Kidney (tissue), 14 donors: ENCODE results near the gene PCID2. TPM values are rescaled to one million over a fixed set of nuclear protein-coding genes. Genes with fewer than 3 reads are reported as not detected.

Experiments
- DNase-seq, 5 donors: peaks; one replicate each; pipeline ENCODE4 v3.0.0-alpha.2; 2013 to 2020
- FAIRE-seq: peaks from 2 replicates; lab custom pipeline; 2012; peaks lifted over from hg19 to GRCh38; lab: Jason Lieb, UNC
- H3K27ac ChIP-seq, 2 donors: one replicate each; pipeline ENCODE4 v1.7.0; 2013; ENCODE audit warnings: low read depth in 2 of 2, low read length in 2 of 2, inconsistent platforms in 1 of 2
- H3K27me3 ChIP-seq: one replicate; pipeline ENCODE4 v1.7.1; 2013; ENCODE audit warnings: low read length, inconsistent platforms; ENCODE audit not compliant: control insufficient read depth, insufficient read depth
- H3K36me3 ChIP-seq, 3 donors: one replicate each; pipeline versions ENCODE4 v1.7.0 to v1.7.1; 2013; ENCODE audit warnings: low read length in 3 of 3, control low read depth in 1 of 3, inconsistent platforms in 1 of 3; ENCODE audit not compliant: insufficient read depth in 3 of 3, control insufficient read depth in 2 of 3
- H3K4me1 ChIP-seq, 3 donors: one replicate each; pipeline versions ENCODE4 v1.7.0 to v1.7.1; 2013; ENCODE audit warnings: low read length in 3 of 3, inconsistent platforms in 1 of 3, low read depth in 1 of 3; ENCODE audit not compliant: control insufficient read depth in 2 of 3, insufficient read depth in 2 of 3
- H3K4me3 ChIP-seq, 3 donors: one replicate each; pipeline versions ENCODE4 v1.7.0 to v1.8.1; 2013; ENCODE audit warnings: low read length in 3 of 3, control low read depth in 1 of 3, inconsistent platforms in 1 of 3
- H3K9ac ChIP-seq, 3 donors: one replicate each; pipeline versions ENCODE4 v1.7.0 to v1.7.1; 2013; ENCODE audit warnings: low read length in 3 of 3, control low read depth in 1 of 3, inconsistent platforms in 1 of 3
- H3K9me3 ChIP-seq, 3 donors: one replicate each; pipeline versions ENCODE4 v1.7.0 to v1.7.1; 2013; ENCODE audit warnings: low read length in 3 of 3, control low read depth in 1 of 3, inconsistent platforms in 1 of 3; ENCODE audit not compliant: control insufficient read depth in 2 of 3, insufficient read depth in 1 of 3
- intact Hi-C: fragments of 100-400 bp; cut with DNase I; formaldehyde crosslinking; loops from one replicate; pipeline ENCODE4 v1.11.1; 2022
- polyA plus RNA-seq: library from polyadenylated mRNA; stranded (reverse); fragments of 350-450 nt; fragmentation: Illumina TruSeq; extraction: RNeasy Lipid Tissue Mini Kit (QIAGEN cat#74804); gene quantifications from one replicate; pipeline ENCODE4 v1.2.3, GENCODE V29; 2014; ENCODE audit warnings: low read depth, low replicate concordance; ENCODE audit not compliant: insufficient read depth
- total RNA-seq: library from RNA; stranded (reverse); fragmentation: NEBNext Ultra II Directional; extraction: Animal tissue kit (Norgen Biotek cat#: 25700); gene quantifications from one replicate; pipeline ENCODE4 v1.2.1, GENCODE V29; 2021
- TF ChIP-seq, protein P1 (sequence below): IDR thresholded peaks from 3 replicates; pipeline ENCODE4 v1.5.1; 2012; ENCODE audit warnings: mild to moderate bottlenecking, moderate library complexity, borderline replicate concordance; ENCODE audit not compliant: insufficient read depth; ENCODE audit errors: extremely low read depth
- donor health status: control.
- donor health status: control.
- donor health status: control.
- donor health status: control.
- donor health status: control.
- donor health status: DM: yes; HTN: yes; CAD: no.
- donor health status: Normal renal cell carcinoma (clear cell type).

The PCID2 gene
- total and polyA plus RNA-seq, 2 donors from 2014 or later: 22.9 to 34.9 TPM

DNA sequence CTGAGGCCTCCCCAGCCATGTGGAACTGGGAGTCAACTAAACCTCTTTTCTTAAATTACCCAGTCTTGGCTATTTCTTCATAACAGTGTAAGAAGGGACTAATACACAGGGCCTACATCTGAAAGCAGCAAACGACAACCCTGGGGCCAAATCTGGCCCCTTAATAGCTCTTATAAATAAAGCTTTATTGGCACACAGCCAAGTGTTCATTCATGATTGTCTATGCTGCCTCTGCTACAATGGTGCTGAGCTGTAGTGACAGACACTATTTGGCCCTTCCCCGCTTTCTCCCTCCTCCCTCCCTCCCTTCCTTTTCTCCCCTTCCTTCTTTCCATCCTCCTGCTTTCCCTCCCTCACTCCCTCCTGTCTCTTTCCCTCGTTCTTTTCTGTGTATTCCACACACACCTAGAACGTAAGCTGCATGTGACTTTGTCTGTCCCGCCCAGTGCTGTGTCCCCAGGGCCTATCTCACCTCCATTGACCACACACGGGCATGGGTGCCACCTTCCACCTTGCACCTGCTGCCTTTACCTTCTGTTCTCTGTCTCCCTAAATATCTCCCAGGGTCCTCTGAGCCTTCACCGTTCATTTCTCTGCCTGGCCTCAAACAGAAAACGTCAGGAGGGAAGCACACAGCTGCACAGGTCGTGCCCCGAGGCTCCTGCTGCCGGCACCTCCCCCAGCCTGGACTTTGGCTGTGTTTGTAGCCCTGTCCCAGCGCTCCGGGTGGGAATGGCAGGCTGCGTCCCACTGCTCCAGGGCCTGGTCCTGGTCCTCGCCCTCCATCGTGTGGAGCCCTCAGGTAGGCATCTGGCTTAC, 50.3 kb downstream of the PCID2 start, which contains the start of gene PROZ:
Gene PROZ (plus strand): TSS at position 720 of the 819 bp plus-strand sequence. CDS start 13 bp downstream, at position 733.
- H3K36me3 ChIP-seq: no peaks in the 10 kb centered on the region
- peak in 1 of 5 donors; percentile 37 for DNase-seq
- FAIRE-seq: no peak
- peak within 1 kb of the TSS in 1 of 2 donors; percentile 65 for H3K27ac ChIP-seq
- H3K27me3 ChIP-seq: no peaks in the 10 kb centered on the region
- H3K4me1 ChIP-seq: peaks cover 0 to 12% (median 0%) of the 10 kb centered on the region in 3 donors
- H3K9ac ChIP-seq: no peak within 1 kb of the TSS
- no peaks in the 10 kb centered on the region for H3K9me3 ChIP-seq
- TF ChIP-seq, protein P1, sequence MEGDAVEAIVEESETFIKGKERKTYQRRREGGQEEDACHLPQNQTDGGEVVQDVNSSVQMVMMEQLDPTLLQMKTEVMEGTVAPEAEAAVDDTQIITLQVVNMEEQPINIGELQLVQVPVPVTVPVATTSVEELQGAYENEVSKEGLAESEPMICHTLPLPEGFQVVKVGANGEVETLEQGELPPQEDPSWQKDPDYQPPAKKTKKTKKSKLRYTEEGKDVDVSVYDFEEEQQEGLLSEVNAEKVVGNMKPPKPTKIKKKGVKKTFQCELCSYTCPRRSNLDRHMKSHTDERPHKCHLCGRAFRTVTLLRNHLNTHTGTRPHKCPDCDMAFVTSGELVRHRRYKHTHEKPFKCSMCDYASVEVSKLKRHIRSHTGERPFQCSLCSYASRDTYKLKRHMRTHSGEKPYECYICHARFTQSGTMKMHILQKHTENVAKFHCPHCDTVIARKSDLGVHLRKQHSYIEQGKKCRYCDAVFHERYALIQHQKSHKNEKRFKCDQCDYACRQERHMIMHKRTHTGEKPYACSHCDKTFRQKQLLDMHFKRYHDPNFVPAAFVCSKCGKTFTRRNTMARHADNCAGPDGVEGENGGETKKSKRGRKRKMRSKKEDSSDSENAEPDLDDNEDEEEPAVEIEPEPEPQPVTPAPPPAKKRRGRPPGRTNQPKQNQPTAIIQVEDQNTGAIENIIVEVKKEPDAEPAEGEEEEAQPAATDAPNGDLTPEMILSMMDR: no peak
- peak within 1 kb of the TSS in 2 of 3 donors; percentile 48 to 58 for H3K4me3 ChIP-seq
- intact Hi-C loops: no loop called here

DNA sequence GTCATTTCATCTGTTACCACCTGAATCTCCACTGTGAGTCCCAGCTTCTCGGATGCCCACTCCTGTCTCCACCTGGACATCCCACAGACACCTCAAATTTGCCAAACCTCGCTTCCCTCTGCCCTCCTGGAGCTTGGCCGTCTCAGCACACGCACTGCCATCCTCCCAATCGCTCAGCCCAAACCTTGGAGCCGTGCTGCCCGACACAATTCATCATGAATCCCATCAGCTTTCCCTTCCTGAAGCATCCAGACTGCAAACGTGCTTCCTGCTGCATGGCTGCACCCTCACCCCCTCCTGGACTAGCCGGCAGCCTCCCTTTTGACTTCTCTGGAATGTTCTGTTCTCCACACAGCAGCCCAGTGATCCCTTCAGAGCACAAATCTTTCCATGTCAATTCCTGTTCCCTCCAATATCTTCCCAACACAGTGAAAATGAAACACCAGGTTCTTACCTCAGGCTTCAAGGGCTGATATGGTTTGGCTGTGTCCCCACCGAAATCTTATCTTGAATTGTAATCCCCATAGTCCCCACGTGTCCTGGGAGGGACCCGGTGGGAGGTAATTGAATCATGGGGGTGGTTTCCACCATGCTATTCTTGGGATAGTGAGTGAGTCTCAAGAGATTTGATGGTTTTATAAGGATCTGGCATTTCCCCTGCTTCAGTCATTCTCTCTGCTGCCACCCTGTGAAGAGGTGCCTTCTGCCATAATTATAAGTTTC, 51.1 kb downstream of the PCID2 start:
- Histone ChIP-seq H3K27me3 (no peaks in the 10 kb centered on the region), H3K9ac (no peak overlapping the region), H3K4me1 (peaks cover 0 to 17% (median 0%) of the 10 kb centered on the region in 3 donors), H3K4me3 (no peak overlapping the region), H3K9me3 (no peaks in the 10 kb centered on the region), H3K27ac (no peak overlapping the region), H3K36me3 (no peaks in the 10 kb centered on the region)
- FAIRE-seq (no peak), DNase-seq (no peak)
- TF ChIP-seq, protein P1: no peak
- intact Hi-C loops: no loop called here

DNA sequence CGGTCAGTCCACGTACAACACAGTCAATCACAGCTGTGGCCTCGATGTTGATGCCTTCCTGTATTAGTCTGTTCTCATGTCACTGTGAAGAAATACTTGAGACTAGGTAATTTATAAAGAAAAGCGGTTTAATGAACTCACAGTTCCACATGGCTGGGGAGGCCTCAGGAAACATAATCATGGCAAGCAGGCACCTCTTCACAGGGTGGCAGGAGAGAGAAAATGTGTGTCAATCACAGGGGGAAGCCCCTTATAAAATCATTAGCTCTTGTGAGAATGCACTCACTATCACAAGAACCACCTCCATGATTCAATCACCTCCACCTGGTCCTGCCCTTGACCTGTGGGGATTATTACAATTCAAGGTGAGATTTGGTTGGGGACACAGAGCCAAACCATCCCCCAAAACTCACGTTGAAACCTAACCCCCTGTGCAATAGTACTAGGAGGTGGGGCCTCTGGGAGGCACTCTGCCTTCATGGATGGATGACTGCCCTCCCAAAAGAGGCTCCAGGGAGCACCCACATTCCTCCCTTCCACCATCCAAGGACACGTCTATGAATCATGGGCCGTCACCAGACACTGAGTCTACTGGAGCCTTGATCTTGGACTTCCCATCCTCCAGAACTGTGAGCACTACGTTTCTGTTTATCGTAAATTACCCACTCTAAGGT, 52.4 kb downstream of the PCID2 start:
- intact Hi-C loops: no loop called here

More for the DNA sequence above, 52.4 kb downstream of the PCID2 start:
- H3K4me3 ChIP-seq: no peak overlapping the region
- peaks cover 0 to 24% (median 0%) of the 10 kb centered on the region in 3 donors for H3K4me1 ChIP-seq
- H3K36me3 ChIP-seq: no peaks in the 10 kb centered on the region
- TF ChIP-seq, protein P1: no peak
- FAIRE-seq (no peak), DNase-seq (no peak)
- no peaks in the 10 kb centered on the region for H3K27me3 ChIP-seq
- H3K9ac ChIP-seq: no peak overlapping the region
- no peak overlapping the region for H3K27ac ChIP-seq
- H3K9me3 ChIP-seq: no peaks in the 10 kb centered on the region
